NK-92 treated with Interleukin-12 subunit alpha and Interleukin-12 subunit beta, amount 100 ng/mL, for 24 hours (cell line): Measurements from ENCODE around the gene RRM2.

Source experiments
- DNase-seq: peaks from one replicate; lab custom pipeline; 2025; lab: John Stamatoyannopoulos, UW

RRM2 gene

DNA sequence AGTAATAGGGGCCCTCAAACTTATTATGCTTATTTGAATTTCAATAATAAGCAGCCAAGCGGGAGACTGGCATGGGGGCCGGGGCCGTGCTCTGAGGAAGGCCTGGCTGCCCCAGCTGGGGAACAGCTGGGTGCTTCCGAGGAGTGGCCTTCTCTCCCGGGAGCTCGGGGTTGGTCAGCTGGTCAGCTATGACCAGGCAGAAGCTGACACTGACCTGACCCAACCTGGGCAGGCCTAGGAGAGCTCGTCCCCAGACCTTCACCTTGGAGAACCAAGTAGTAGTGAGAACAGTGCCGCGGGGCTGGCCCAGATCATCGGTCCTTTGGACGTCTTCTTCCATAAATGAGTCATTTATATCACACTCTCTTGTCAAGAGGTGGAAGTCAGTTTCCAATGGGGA lies 36.1 kb downstream of the RRM2 start:
- no peak for DNase-seq

- DNase-seq: no peak
Observed at GRCh38 chr2:10159086-10159485, 36.5 kb downstream of the RRM2 start.

GRCh38 chr2:10159581-10160131 lies 37.1 kb downstream of the RRM2 start:
- no peak for DNase-seq

- DNase-seq: no peak
Observed at GRCh38 chr2:10160203-10160955, 37.8 kb downstream of the RRM2 start.

- DNase-seq: no peak
Observed at GRCh38 chr2:10161206-10161931, 38.8 kb downstream of the RRM2 start.

DNA sequence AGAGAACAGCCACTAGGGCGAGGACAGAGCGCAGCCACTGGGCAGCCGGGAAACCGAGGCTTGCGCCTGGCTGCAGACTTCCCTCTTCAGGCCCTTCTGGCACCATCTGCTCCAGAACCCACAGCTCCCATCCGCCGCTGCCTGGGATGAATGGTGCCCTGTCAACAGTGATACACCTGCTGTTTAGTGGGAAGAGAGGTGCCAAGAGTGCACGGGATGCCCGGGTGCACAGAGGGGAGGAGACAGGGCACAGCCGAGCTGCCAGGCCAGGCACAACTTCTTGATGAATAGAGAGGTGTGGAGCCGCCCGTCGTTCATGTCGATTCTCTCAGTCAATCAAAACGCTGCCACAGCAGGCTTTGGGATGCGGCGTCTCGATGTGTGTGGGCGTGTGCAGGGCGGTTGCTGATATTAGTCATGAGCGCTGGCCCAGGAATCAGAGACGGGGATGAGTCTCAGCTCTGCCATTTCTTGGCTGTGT lies 39.5 kb downstream of the RRM2 start:
- no peak for DNase-seq

GRCh38 chr2:10162586-10163497 lies 40.3 kb downstream of the RRM2 start:
- DNase-seq: no peak

GRCh38 chr2:10163498-10164486 lies 41.3 kb downstream of the RRM2 start:
- DNase-seq: no peak

DNA sequence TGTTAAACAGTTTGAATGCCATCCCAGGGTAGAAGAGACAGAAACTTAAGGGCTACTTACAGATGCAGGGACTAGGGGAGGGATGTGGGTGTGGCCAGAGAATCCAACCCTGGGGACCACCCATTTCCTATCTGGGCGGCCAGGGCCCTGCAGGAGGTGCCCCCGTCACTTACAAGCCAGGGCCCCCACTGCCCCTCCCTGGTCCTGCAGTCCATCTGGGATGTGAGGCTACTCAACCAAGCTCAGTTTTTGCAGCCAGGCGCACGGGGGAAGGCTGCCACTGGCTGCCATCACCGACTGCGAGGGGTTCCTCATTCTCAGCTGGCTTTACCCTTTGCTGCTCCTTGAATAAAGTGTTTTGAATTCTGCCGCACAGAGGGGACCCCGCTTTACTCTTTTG lies 42.1 kb downstream of the RRM2 start:
- DNase-seq: no peak

GRCh38 chr2:10165282-10165681 lies 42.7 kb downstream of the RRM2 start:
- no peak for DNase-seq

DNA sequence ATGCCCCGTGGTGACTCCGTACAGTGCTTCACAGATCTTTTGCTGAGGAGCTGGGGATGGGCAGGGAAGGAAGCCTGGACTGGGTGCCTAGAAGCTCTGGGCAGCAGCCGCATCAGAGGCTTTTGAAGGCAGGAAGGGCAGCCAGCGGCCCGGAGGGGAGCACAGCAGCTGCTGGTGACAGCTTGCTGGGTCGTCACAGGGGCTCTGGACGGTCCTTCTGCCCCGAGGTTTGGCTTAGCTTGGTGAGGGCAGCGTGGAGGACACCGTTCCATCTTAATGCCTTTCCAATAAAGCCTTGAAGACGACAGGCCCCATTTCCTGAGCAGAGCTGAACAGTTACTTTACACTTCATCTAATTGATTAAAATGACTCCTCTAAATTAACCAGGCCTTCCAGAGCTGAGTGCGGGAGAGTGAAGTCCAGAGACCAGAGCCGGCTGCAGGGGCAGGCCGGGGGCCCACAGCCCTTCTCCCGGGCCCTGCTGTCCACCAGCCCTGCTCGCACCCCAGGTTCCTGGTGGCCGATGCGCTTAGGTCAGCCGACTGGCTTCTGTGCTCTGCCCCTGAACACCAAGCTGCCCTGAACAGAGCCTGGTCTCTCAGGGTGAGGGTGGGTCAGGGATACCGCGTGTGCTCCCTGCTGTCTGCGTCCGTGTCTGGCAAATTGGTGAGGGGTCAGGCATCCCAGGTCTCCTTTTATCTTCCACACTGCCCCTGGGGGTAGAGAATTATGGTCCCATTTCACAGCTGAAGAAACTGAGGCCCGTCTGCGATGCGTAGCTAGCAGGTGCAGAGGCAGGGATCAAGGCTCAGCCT lies 43.5 kb downstream of the RRM2 start:
- no peak for DNase-seq

- no peak for DNase-seq
Observed at GRCh38 chr2:10166676-10167292, 44.2 kb downstream of the RRM2 start.

DNA sequence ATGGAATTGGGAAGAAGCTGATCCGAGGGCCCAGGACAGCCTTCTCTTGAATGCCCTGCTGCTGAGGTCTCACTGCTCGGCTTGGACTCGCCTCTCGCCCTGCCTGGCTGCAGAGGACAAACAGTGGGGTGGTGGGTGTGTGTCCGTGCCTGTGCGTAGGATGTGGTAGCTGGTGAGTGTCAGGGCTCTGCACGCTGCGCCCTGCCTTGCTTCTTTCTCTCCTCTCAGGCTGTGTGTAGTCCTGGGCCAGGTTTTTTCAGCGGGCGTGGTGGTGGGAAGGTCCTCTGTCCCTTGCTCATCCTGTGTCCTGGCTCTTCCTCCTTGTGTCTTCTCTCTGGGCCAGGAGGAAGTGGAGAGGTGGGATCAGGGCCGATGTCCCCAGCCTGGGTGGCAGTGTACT lies 44.8 kb downstream of the RRM2 start:
- DNase-seq: no peak

DNA sequence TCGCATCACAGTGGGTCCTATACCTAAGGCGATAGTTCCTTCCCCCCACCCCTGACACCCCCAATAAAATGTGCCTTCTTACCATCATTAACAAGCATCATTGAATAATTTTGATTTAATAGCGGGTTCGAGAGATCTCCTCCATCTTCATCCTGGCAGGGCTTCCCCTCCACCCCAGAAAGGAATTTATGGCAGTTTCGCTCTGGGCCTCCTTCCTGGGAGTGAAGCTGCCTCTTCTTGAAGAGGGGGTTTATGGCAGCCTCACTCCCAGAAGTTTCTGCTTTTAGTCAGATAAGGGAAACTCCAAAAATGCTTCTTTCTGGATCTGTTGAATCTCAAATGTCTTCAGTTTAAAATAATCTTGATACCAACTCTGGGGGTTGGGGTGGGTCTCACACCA lies 45.7 kb downstream of the RRM2 start:
- no peak for DNase-seq

GRCh38 chr2:10169053-10169578 lies 46.6 kb downstream of the RRM2 start:
- DNase-seq: no peak

- no peak for DNase-seq
Observed at GRCh38 chr2:10169581-10169980, 47.0 kb downstream of the RRM2 start.

DNA sequence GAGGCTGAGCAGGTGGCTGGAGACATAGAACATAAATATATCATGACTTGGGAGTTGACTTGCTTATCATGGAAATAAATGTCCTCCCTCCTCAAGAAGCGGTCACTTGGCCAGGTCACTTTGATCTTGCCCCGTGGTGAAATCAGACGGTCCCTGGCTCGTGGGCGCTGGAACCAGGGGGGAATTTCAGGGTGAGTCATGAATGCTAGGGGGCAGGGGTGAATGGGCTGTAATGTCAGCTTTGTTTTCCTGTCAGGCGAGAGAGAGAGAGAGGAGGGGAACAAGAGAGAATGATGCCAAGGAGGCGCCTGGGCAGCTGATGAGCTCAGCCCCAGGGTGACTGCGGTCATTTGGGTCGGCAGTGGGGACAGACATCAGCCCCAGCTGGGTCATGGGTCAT lies 47.7 kb downstream of the RRM2 start:
- DNase-seq: no peak

GRCh38 chr2:10171006-10171800 lies 48.7 kb downstream of the RRM2 start:
- DNase-seq: no peak
